HEK293 (cell line): Measurements from ENCODE around the gene POLD3.

ENCODE experiments used
- CTCF ChIA-PET: fragments of 350-600 bp; formaldehyde crosslinking; extraction: SDS; loops from one replicate; lab custom pipeline; 2021; ENCODE audit warnings: antibody characterized with exemption; lab: Yijun Ruan, JAX
- POLR2A ChIA-PET: fragments of 300-600 bp; formaldehyde crosslinking; extraction: SDS; loops from one replicate; lab custom pipeline; 2020; ENCODE audit warnings: antibody characterized with exemption, inconsistent platforms; lab: Yijun Ruan, JAX
- H3K27ac ChIP-seq: fragments of 200-500 bp; sonication (Bioruptor generic); 2 replicates; pipeline ENCODE4 v1.5.1; 2014; ENCODE audit warnings: low read depth, low read length, control low read depth, inconsistent platforms; ENCODE audit errors: extremely low read depth
- H3K36me3 ChIP-seq, 2 experiments: fragments of 200-500 bp in 1 of 2; sonication (Bioruptor generic) in 1 of 2; 1 replicate in 1 of 2; 2 replicates in 1 of 2; pipeline ENCODE4 v1.5.1; 2014 to 2017; ENCODE audit warnings: inconsistent platforms in 2 of 2, low read length in 2 of 2; ENCODE audit not compliant: control insufficient read depth in 2 of 2, insufficient read depth in 1 of 2
- H3K4me1 ChIP-seq: fragments of 200-500 bp; sonication (Bioruptor generic); 2 replicates; pipeline ENCODE4 v1.5.1; 2014; ENCODE audit warnings: mild to moderate bottlenecking, low read length, inconsistent platforms; ENCODE audit not compliant: control insufficient read depth, insufficient read depth
- H3K4me3 ChIP-seq: 2 replicates; pipeline ENCODE4 v1.5.1; 2011; ENCODE audit warnings: low read depth, mild to moderate bottlenecking, control low read depth, low read length, moderate library complexity
- H3K9me3 ChIP-seq: fragments of 200-500 bp; sonication (Bioruptor generic); 2 replicates; pipeline ENCODE4 v1.5.1; 2014; ENCODE audit warnings: low read depth, low read length, inconsistent platforms; ENCODE audit not compliant: control insufficient read depth, insufficient read depth
- GLIS2 ChIP-seq: fragments of 450-650 bp; formaldehyde crosslinking; IDR thresholded peaks from 2 replicates; pipeline ENCODE4 v1.5.1; 2016; ENCODE audit warnings: missing biosample characterization, missing genetic modification characterization
- HOXC10 ChIP-seq: sonication (generic); formaldehyde crosslinking; IDR thresholded peaks from 2 replicates; pipeline ENCODE4 v1.8.1; 2023; ENCODE audit warnings: mild to moderate bottlenecking, missing genetic modification reagents
- KLF17 ChIP-seq: fragments of 450-650 bp; formaldehyde crosslinking; IDR thresholded peaks from 2 replicates; pipeline ENCODE4 v1.5.1; 2016; ENCODE audit warnings: missing biosample characterization, missing genetic modification characterization
- SETDB1 ChIP-seq: IDR thresholded peaks from one replicate; pipeline ENCODE4 v1.6.1; 2017; ENCODE audit warnings: mild to moderate bottlenecking, low read length, moderate library complexity, mixed read lengths; ENCODE audit not compliant: insufficient read length
- SP7 ChIP-seq: fragments of 450-650 bp; formaldehyde crosslinking; IDR thresholded peaks from 2 replicates; pipeline ENCODE4 v1.5.1; 2016; ENCODE audit warnings: missing biosample characterization, missing genetic modification characterization
- ZBTB1 ChIP-seq: fragments of 450-650 bp; formaldehyde crosslinking; IDR thresholded peaks from 2 replicates; pipeline ENCODE4 v1.5.1; 2016; ENCODE audit warnings: missing biosample characterization, missing genetic modification characterization
- ZBTB44 ChIP-seq: fragments of 450-650 bp; IDR thresholded peaks from 2 replicates; pipeline ENCODE4 v1.5.1; 2018; ENCODE audit warnings: missing biosample characterization, mild to moderate bottlenecking, missing genetic modification characterization
- ZBTB49 ChIP-seq: fragments of 450-650 bp; formaldehyde crosslinking; IDR thresholded peaks from 2 replicates; pipeline ENCODE4 v1.5.1; 2016; ENCODE audit warnings: missing biosample characterization, missing genetic modification characterization, low read depth
- ZNF112 ChIP-seq: fragments of 450-650 bp; formaldehyde crosslinking; IDR thresholded peaks from 2 replicates; pipeline ENCODE4 v1.5.0; 2017; ENCODE audit warnings: missing biosample characterization, missing genetic modification characterization
- ZNF133 ChIP-seq: fragments of 450-650 bp; formaldehyde crosslinking; IDR thresholded peaks from 2 replicates; pipeline ENCODE4 v1.5.1; 2016; ENCODE audit warnings: missing biosample characterization, missing genetic modification characterization
- ZNF202 ChIP-seq: fragments of 450-650 bp; formaldehyde crosslinking; IDR thresholded peaks from 2 replicates; pipeline ENCODE4 v1.5.1; 2016; ENCODE audit warnings: missing biosample characterization, missing genetic modification characterization, borderline replicate concordance
- ZNF48 ChIP-seq: fragments of 450-650 bp; formaldehyde crosslinking; IDR thresholded peaks from 2 replicates; pipeline ENCODE4 v1.5.1; 2016; ENCODE audit warnings: missing biosample characterization, missing genetic modification characterization
- ZNF747 ChIP-seq: fragments of 450-650 bp; formaldehyde crosslinking; IDR thresholded peaks from 2 replicates; pipeline ENCODE4 v1.5.1; 2016; ENCODE audit warnings: missing biosample characterization, missing genetic modification characterization
- ZNF768 ChIP-seq: fragments of 450-650 bp; formaldehyde crosslinking; IDR thresholded peaks from 2 replicates; pipeline ENCODE4 v1.5.1; 2018; ENCODE audit warnings: missing biosample characterization, mild to moderate bottlenecking, missing genetic modification characterization
- ZNF785 ChIP-seq: fragments of 450-650 bp; formaldehyde crosslinking; IDR thresholded peaks from 2 replicates; pipeline ENCODE4 v1.5.1; 2016; ENCODE audit warnings: missing biosample characterization, missing genetic modification characterization
- ZNF837 ChIP-seq: fragments of 450-650 bp; formaldehyde crosslinking; IDR thresholded peaks from 2 replicates; pipeline ENCODE4 v1.5.1; 2016; ENCODE audit warnings: missing biosample characterization, missing genetic modification characterization
- ZSCAN18 ChIP-seq: fragments of 450-650 bp; formaldehyde crosslinking; IDR thresholded peaks from 2 replicates; pipeline ENCODE4 v1.5.1; 2016; ENCODE audit warnings: missing biosample characterization, missing genetic modification characterization

POLD3 gene

GRCh38 chr11:74677131-74677530, 84.7 kb downstream of the POLD3 start:
- no peak overlapping the region for H3K27ac ChIP-seq
- CTCF ChIA-PET, result interaction anchor here (1.5 kb wide), 1 partner anchor 25 kb away, joined by 4 read pairs; no protein-coding TSS in a partner anchor
- no peaks in the 10 kb centered on the region for H3K9me3 ChIP-seq
- POLR2A ChIA-PET, result no interaction called here
- no peaks in the 10 kb centered on the region for H3K36me3 ChIP-seq
- no peaks in the 10 kb centered on the region for H3K4me1 ChIP-seq
- H3K4me3 ChIP-seq, result no peak overlapping the region
- TF ChIP-seq ZNF48 (tag by site-specific recombination), result no peak
- no peak for TF ChIP-seq ZBTB44 (tag by site-specific recombination)
- no peak for TF ChIP-seq ZNF785 (tag by site-specific recombination)

GRCh38 chr11:74678041-74678440, 85.7 kb downstream of the POLD3 start:
- Histone ChIP-seq H3K4me3 (no peak overlapping the region), H3K4me1 (no peaks in the 10 kb centered on the region), H3K36me3 (no peaks in the 10 kb centered on the region), H3K9me3 (no peaks in the 10 kb centered on the region), H3K27ac (no peak overlapping the region)
- no peak for TF ChIP-seq KLF17 (tag by site-specific recombination)
- TF ChIP-seq, all 188 proteins: peak for 0
- ChIA-PET POLR2A (no interaction called here), CTCF (interaction anchor here (0.6 to 1.5 kb wide), 2 partner anchors 25 to 192 kb away, joined by 4 read pairs; no protein-coding TSS in a partner anchor)

GRCh38 chr11:74678591-74679512, 86.5 kb downstream of the POLD3 start:
- TF ChIP-seq HOXC10 (no peak), ZNF837 (no peak), ZNF747 (tag by site-specific recombination) (no peak)
- no peak overlapping the region for H3K27ac ChIP-seq
- POLR2A ChIA-PET, result no interaction called here
- H3K4me3 ChIP-seq, result no peak overlapping the region
- H3K36me3 ChIP-seq, result no peaks in the 10 kb centered on the region
- H3K9me3 ChIP-seq, result no peaks in the 10 kb centered on the region
- CTCF ChIA-PET, result interaction anchor here (1.0 to 1.5 kb wide), 2 partner anchors 24 kb away, joined by 3 to 4 read pairs; no protein-coding TSS in a partner anchor
- no peaks in the 10 kb centered on the region for H3K4me1 ChIP-seq

GRCh38 chr11:74679513-74679865, 87.1 kb downstream of the POLD3 start:
- Histone ChIP-seq H3K36me3 (no peaks in the 10 kb centered on the region), H3K9me3 (no peaks in the 10 kb centered on the region), H3K4me3 (no peak overlapping the region), H3K4me1 (no peaks in the 10 kb centered on the region), H3K27ac (no peak overlapping the region)
- ChIA-PET POLR2A (no interaction called here), CTCF (interaction anchor here (1.0 kb wide), 1 partner anchor 23 kb away, joined by 3 read pairs; no protein-coding TSS in a partner anchor)
- TF ChIP-seq ZBTB49 (tag by site-specific recombination), result no peak
- TF ChIP-seq ZBTB1, result no peak
- no peak for TF ChIP-seq ZNF112
- TF ChIP-seq ZNF133 (tag by site-specific recombination), result no peak
- no peak for TF ChIP-seq ZNF202 (tag by site-specific recombination)
- no peak for TF ChIP-seq GLIS2 (tag by site-specific recombination)
- TF ChIP-seq SETDB1, result no peak
- TF ChIP-seq ZNF768 (tag by site-specific recombination), result no peak
- no peak for TF ChIP-seq ZSCAN18 (tag by site-specific recombination)
- no peak for TF ChIP-seq SP7 (tag by site-specific recombination)
